Activated naive CD4-positive, alpha-beta T cell treated with anti-CD3 and anti-CD28 coated beads for 36 hours (primary cell): Measurements from ENCODE around the gene RNF41. TPM values are rescaled to one million over a fixed set of nuclear protein-coding genes. Genes with fewer than 3 reads are reported as not detected.

ENCODE experiments used
- CTCF ChIA-PET: fragments of 350-600 bp; sonication (Branson Sonifier 250); formaldehyde crosslinking; loops from one replicate; lab custom pipeline; 2021; ENCODE audit warnings: antibody characterized with exemption; lab: Charles Lee
- DNase-seq: peaks from one replicate; pipeline ENCODE4 v3.0.0-alpha.2; 2020
- H3K27ac Mint-ChIP-seq: one replicate; pipeline ENCODE4 v1.8.0; 2021; ENCODE audit warnings: mild to moderate bottlenecking, mixed read lengths
- H3K27me3 Mint-ChIP-seq: one replicate; pipeline ENCODE4 v1.8.0; 2021; ENCODE audit warnings: low read depth, mixed read lengths
- H3K36me3 Mint-ChIP-seq: one replicate; pipeline ENCODE4 v1.8.0; 2021; ENCODE audit warnings: low read depth, mixed read lengths
- H3K4me1 Mint-ChIP-seq: one replicate; pipeline ENCODE4 v1.8.0; 2021; ENCODE audit warnings: low read depth, mixed read lengths
- H3K4me3 Mint-ChIP-seq: one replicate; pipeline ENCODE4 v1.8.0; 2021; ENCODE audit warnings: mild to moderate bottlenecking, moderate library complexity, mixed read lengths
- H3K9me3 Mint-ChIP-seq: one replicate; pipeline ENCODE4 v1.8.0; 2021; ENCODE audit warnings: mixed read lengths
- intact Hi-C: fragments of 100-400 bp; cut with micrococcal nuclease; formaldehyde crosslinking; loops from one replicate; pipeline ENCODE4 v1.15.1; 2023
- total RNA-seq, 2 experiments: library from RNA; stranded (reverse); gene quantifications; one replicate each; pipeline ENCODE4 v1.2.3, GENCODE V29; 2021

Gene RNF41
- total RNA-seq, 2 experiments from 2014 or later: 26.0 TPM

GRCh38 chr12:56258068-56258819 is 36.5 kb upstream of the RNF41 start, which contains the start of gene ANKRD52:
Gene ANKRD52 (minus strand): TSS chr12:56258384. CDS start chr12:56258269, 115 bp downstream.
- H3K27ac Mint-ChIP-seq: peak within 1 kb of the TSS; percentile 59
- peak; percentile 72 for DNase-seq
- H3K27me3 Mint-ChIP-seq: no peaks in the 10 kb centered on the region
- CTCF ChIA-PET: interaction anchor here (0.6 to 4.1 kb wide), 16 partner anchors 9 to 541 kb away, joined by 3 to 22 read pairs (median 4); partner anchors contain the start of genes COQ10A, ESYT1, RNF41 and SMARCC2
- peak within 1 kb of the TSS; percentile 83 for H3K4me3 Mint-ChIP-seq
- peaks cover 10% of the 10 kb centered on the region for H3K36me3 Mint-ChIP-seq
- intact Hi-C loops: loop anchor here (1.0 to 2.0 kb wide), 6 partner anchors 8 to 207 kb away; partner anchors contain the start of genes COQ10A, NABP2 and ZC3H10
- H3K9me3 Mint-ChIP-seq: no peaks in the 10 kb centered on the region
- peaks cover 18% of the 10 kb centered on the region for H3K4me1 Mint-ChIP-seq

- peak overlapping the region; percentile 83 for H3K4me3 Mint-ChIP-seq
- CTCF ChIA-PET: interaction anchor here (0.7 to 4.1 kb wide), 16 partner anchors 7 to 540 kb away, joined by 3 to 22 read pairs (median 4); partner anchors contain the start of genes COQ10A, RNF41, SMARCC2 and ZC3H10
- no peaks in the 10 kb centered on the region for H3K9me3 Mint-ChIP-seq
- peaks cover 18% of the 10 kb centered on the region for H3K4me1 Mint-ChIP-seq
- no peaks in the 10 kb centered on the region for H3K27me3 Mint-ChIP-seq
- intact Hi-C loops: loop anchor here (1.0 to 2.0 kb wide), 6 partner anchors 9 to 207 kb away; partner anchors contain the start of genes COQ10A, NABP2 and ZC3H10
- peak overlapping the region; percentile 57 for H3K27ac Mint-ChIP-seq
- DNase-seq: peak; percentile 11
- peaks cover 10% of the 10 kb centered on the region for H3K36me3 Mint-ChIP-seq
Measured at GRCh38 chr12:56257491-56258067, 35.9 kb upstream of the RNF41 start.

DNA sequence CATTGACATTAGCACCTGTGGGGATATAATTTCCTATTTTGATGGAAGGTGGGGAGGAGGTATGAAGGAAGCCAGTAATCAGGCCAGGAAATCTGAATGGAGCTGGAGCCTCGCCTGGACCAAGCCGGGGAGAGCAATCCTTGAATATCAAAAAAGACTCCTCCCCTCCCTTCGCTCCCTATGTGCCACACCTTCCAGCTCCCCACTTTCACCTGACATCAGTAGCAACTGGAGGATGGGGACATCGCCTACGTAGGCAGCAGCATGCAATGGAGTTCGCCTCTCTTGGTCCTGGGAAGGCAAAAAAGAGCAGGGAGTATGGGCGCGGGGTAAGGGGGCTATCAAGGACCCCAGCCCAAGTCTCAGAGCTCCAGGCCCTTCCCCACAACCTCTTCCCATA is 35.3 kb upstream of the RNF41 start:
- DNase-seq: no peak
- H3K4me1 Mint-ChIP-seq: peaks cover 18% of the 10 kb centered on the region
- peak overlapping the region; percentile 83 for H3K4me3 Mint-ChIP-seq
- intact Hi-C loops: no loop called here
- H3K27ac Mint-ChIP-seq: peak overlapping the region; percentile 18
- no peaks in the 10 kb centered on the region for H3K27me3 Mint-ChIP-seq
- no peaks in the 10 kb centered on the region for H3K9me3 Mint-ChIP-seq
- CTCF ChIA-PET: interaction anchor here (0.6 to 4.1 kb wide), 10 partner anchors 8 to 245 kb away, joined by 3 to 22 read pairs (median 4); partner anchors contain the start of genes COQ10A and RNF41
- H3K36me3 Mint-ChIP-seq: peaks cover 12% of the 10 kb centered on the region

DNA sequence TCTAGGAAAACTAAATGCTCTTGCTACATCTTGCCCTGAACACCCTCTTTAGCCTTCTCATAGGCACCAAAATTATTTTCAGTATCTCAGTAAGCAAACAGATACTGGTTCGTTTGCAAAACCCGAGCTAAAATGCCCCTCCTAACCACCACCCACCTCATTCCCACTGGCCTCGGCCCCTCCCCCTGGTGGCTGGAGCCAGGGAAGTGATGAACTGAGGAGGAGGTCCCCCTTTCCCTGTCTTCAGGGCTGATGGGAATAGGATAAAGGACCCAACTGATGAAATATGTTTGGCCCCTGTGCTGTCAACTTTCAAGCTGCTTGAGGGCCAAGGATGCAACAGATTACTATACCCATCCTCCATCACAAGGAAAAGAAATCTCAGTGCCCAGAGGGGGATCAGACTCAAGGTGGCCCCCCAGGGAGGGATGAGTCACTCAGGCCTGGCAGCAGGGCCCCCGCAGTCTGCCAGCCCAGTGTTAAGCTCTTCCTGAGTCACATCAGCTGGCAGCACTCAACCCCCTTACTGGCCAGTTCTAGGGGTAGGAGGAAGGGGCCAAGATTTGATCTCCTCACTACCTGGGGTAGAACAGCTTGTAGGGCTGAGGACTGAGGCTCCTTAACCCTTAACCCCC is 34.7 kb upstream of the RNF41 start:
- DNase-seq: no peak
- peak overlapping the region; percentile 10 for H3K27ac Mint-ChIP-seq

DNA sequence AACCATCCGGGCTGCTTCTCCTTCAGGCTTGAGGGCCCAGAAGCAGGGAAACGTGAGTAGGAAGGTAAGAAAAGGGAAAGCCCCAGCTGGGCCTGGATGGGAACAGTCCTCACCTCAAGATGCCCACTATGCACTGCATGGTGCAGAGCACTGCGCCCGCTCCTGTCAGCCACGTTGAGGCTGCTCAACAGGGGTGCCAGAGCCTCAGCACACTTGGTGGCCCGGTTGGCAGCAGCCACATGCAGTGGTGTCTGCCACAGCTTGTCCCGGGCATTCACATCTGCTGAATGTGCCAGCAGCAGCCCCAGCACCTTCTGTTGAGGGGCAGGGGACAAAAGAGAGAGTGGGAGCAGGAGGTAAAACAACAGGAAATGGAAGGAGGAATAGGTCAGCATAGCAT is 33.9 kb upstream of the RNF41 start:
- CTCF ChIA-PET: interaction anchor here (2.3 kb wide), 1 partner anchor 33 kb away, joined by 6 read pairs; the partner anchor contains the start of gene RNF41
- peaks cover 18% of the 10 kb centered on the region for H3K4me1 Mint-ChIP-seq
- intact Hi-C loops: no loop called here
- H3K9me3 Mint-ChIP-seq: no peaks in the 10 kb centered on the region
- no peak overlapping the region for H3K27ac Mint-ChIP-seq
- peaks cover 19% of the 10 kb centered on the region for H3K36me3 Mint-ChIP-seq
- no peak overlapping the region for H3K4me3 Mint-ChIP-seq
- no peaks in the 10 kb centered on the region for H3K27me3 Mint-ChIP-seq
- no peak for DNase-seq

More for the DNA sequence above, 34.7 kb upstream of the RNF41 start:
- intact Hi-C loops: no loop called here
- Mint-ChIP-seq H3K36me3 (peaks cover 17% of the 10 kb centered on the region), H3K9me3 (no peaks in the 10 kb centered on the region), H3K4me1 (peaks cover 18% of the 10 kb centered on the region), H3K27me3 (no peaks in the 10 kb centered on the region), H3K4me3 (peak overlapping the region; percentile 83)
- CTCF ChIA-PET: interaction anchor here (0.6 to 4.1 kb wide), 10 partner anchors 7 to 246 kb away, joined by 3 to 22 read pairs (median 4); partner anchors contain the start of genes COQ10A and RNF41

DNA sequence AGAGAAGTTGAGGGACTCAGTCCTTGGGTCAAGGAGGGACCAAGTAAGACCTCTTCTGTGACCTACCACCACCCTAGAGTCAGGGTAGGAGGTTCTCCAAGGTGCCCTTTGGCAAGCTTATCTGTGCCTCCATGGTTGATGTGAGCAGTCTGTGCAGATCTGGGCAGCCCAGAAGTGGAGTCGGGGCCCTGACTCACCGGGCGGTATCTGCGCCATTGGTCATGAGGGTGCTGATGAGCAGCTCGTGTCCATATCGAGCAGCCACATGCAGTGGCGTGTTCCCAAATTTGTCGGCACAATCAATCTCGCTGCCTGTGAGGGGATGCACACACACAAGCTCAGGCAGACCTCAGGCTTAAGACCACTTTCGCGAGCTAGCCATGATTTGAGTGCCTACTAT is 31.4 kb upstream of the RNF41 start:
- no peak overlapping the region for H3K27ac Mint-ChIP-seq
- H3K4me1 Mint-ChIP-seq: peaks cover 11% of the 10 kb centered on the region
- DNase-seq: no peak
- intact Hi-C loops: no loop called here
- no peaks in the 10 kb centered on the region for H3K9me3 Mint-ChIP-seq
- CTCF ChIA-PET: interaction anchor here (1.4 kb wide), 1 partner anchor 16 kb away, joined by 5 read pairs; no protein-coding TSS in a partner anchor
- no peak overlapping the region for H3K4me3 Mint-ChIP-seq
- H3K27me3 Mint-ChIP-seq: no peaks in the 10 kb centered on the region
- H3K36me3 Mint-ChIP-seq: peaks cover 23% of the 10 kb centered on the region

- peaks cover 23% of the 10 kb centered on the region for H3K36me3 Mint-ChIP-seq
- no peaks in the 10 kb centered on the region for H3K27me3 Mint-ChIP-seq
- intact Hi-C loops: no loop called here
- no peaks in the 10 kb centered on the region for H3K9me3 Mint-ChIP-seq
- CTCF ChIA-PET: interaction anchor here (1.4 kb wide), 1 partner anchor 16 kb away, joined by 5 read pairs; no protein-coding TSS in a partner anchor
- peaks cover 11% of the 10 kb centered on the region for H3K4me1 Mint-ChIP-seq
- DNase-seq: no peak
- H3K27ac Mint-ChIP-seq: no peak overlapping the region
- H3K4me3 Mint-ChIP-seq: no peak overlapping the region
Measured at GRCh38 chr12:56252649-56253048, 30.9 kb upstream of the RNF41 start.

DNA sequence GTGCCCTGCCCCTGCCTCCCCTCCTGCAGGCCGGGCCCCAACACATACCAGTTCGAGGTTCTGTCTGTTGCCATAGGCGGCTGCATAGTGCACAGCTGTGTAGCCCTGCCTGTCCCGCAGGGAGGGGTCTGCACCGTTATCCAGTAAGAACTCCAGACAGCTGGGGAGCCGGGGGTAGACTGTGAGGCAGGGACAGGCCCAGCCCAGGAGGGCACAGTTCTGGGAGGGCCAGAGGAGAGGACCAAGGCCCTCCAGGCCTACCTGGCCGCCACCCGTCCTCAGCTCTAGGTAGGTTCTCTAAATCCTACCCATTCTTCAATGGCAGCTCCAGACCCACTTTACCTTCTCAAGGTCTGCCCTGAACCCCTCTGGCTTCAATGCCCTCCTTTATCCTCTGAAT is 27.0 kb upstream of the RNF41 start:
- H3K4me1 Mint-ChIP-seq: no peaks in the 10 kb centered on the region
- no peaks in the 10 kb centered on the region for H3K9me3 Mint-ChIP-seq
- CTCF ChIA-PET: interaction anchor here (0.6 to 1.0 kb wide), 2 partner anchors 8 to 17 kb away, joined by 3 to 4 read pairs; no protein-coding TSS in a partner anchor
- intact Hi-C loops: no loop called here
- no peak for DNase-seq
- no peaks in the 10 kb centered on the region for H3K27me3 Mint-ChIP-seq
- no peak overlapping the region for H3K4me3 Mint-ChIP-seq
- H3K27ac Mint-ChIP-seq: no peak overlapping the region
- peaks cover 24% of the 10 kb centered on the region for H3K36me3 Mint-ChIP-seq

DNA sequence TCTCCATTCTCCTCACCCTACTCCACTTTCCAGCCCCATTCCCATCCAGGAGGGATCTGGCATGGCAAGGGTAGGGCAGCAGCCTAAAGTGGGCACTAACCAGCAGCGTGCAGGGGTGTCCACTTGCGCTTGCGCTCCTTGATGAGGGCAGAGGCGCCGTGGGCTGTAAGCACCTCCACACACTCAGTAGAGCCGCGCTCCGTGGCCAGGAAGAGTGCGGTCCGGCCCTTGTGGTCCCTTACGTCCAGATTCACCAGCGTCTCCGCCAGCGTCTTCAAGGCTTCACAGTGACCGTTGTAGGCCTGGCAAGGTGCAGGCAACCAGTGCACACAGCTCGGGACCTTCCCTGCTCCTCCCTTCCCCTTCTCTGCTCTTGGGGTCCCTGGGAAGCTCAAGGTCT is 26.2 kb upstream of the RNF41 start:
- Mint-ChIP-seq H3K4me3 (no peak overlapping the region), H3K27me3 (no peaks in the 10 kb centered on the region), H3K27ac (no peak overlapping the region), H3K4me1 (no peaks in the 10 kb centered on the region), H3K36me3 (peaks cover 26% of the 10 kb centered on the region), H3K9me3 (no peaks in the 10 kb centered on the region)
- no peak for DNase-seq
- CTCF ChIA-PET: interaction anchor here (1.0 kb wide), 2 partner anchors 10 to 18 kb away, joined by 3 to 4 read pairs; partner anchors contain the start of gene ANKRD52
- intact Hi-C loops: no loop called here

DNA sequence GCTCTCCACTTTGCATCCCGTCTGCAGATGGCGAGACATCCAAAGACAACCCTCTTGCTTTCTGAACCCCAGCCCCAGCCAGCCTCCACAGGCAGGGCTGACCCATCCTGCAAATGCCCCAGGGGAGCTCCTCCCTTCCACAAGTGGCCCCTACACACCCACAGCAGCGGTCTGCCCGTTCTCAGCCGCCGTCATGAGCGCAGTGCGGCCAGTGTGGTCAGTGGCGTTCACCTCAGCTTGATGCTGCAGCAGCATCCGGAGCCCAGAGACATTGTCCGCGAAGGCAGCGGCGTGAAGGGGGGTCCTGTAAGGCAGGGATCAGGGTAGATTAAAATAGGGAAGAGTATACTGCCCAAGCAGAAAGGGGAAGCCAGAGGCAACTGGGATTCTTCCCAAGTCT is 22.8 kb upstream of the RNF41 start:
- intact Hi-C loops: no loop called here
- Mint-ChIP-seq H3K36me3 (peaks cover 20% of the 10 kb centered on the region), H3K4me3 (no peak overlapping the region), H3K9me3 (no peaks in the 10 kb centered on the region), H3K4me1 (no peaks in the 10 kb centered on the region), H3K27me3 (no peaks in the 10 kb centered on the region), H3K27ac (no peak overlapping the region)
- no peak for DNase-seq
- CTCF ChIA-PET: interaction anchor here (1.7 kb wide), 1 partner anchor 13 kb away, joined by 7 read pairs; the partner anchor contains the start of gene ANKRD52

DNA sequence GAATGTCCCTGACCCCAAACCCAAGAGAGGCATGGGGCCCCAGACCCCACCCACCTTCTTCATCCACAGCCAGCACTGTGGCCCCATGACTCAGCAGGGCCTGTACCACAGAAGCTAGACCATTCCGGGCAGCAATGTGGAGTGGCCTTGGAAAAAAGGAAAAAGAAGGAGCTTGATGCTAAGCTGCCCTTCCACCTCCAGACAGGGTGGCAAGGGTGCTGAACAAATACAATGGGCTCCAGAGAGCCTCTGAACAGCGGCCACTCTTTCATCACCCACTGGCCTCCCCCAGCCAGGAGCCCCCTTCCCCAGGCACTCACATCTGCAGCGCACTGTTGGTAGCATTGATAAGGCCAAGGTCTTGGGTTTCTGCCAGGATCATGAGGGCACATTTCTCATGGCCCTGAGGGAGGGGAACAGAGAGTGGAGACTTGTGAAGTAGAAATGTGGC is 22.0 kb upstream of the RNF41 start:
- no peaks in the 10 kb centered on the region for H3K27me3 Mint-ChIP-seq
- intact Hi-C loops: no loop called here
- H3K36me3 Mint-ChIP-seq: peaks cover 17% of the 10 kb centered on the region
- H3K27ac Mint-ChIP-seq: no peak overlapping the region
- H3K4me1 Mint-ChIP-seq: no peaks in the 10 kb centered on the region
- no peak overlapping the region for H3K4me3 Mint-ChIP-seq
- no peak for DNase-seq
- CTCF ChIA-PET: interaction anchor here (1.7 kb wide), 1 partner anchor 14 kb away, joined by 7 read pairs; the partner anchor contains the start of gene ANKRD52
- H3K9me3 Mint-ChIP-seq: no peaks in the 10 kb centered on the region
